Activated CD4-positive, alpha-beta T cell treated with anti-CD3 and anti-CD28 coated beads, Interleukin-2, amount 10 ng/mL, durations not matched to agents 7 days and 5 days (primary cell): Measurements from ENCODE around the gene SUSD6. TPM values are rescaled to one million over a fixed set of nuclear protein-coding genes. Genes with fewer than 3 reads are reported as not detected.
A peak's percentile ranks its signal among the peaks of the same experiment; 100 is the strongest.

Experiments used
- CTCF ChIA-PET: fragments of 350-600 bp; sonication (Branson Sonifier 250); formaldehyde crosslinking; loops from one replicate; lab custom pipeline; 2021; ENCODE audit warnings: antibody characterized with exemption; lab: Charles Lee
- POLR2A ChIA-PET: fragments of 350-600 bp; sonication (Branson Sonifier 250); formaldehyde crosslinking; loops from one replicate; lab custom pipeline; 2021; ENCODE audit warnings: antibody characterized with exemption; lab: Charles Lee
- DNase-seq: peaks from one replicate; pipeline ENCODE4 v3.0.0-alpha.2; 2020
- H3K27ac Mint-ChIP-seq: one replicate; pipeline ENCODE4 v1.8.0; 2021; ENCODE audit warnings: mild to moderate bottlenecking, moderate library complexity, mixed read lengths
- H3K27me3 Mint-ChIP-seq: one replicate; pipeline ENCODE4 v1.8.0; 2021; ENCODE audit warnings: mixed read lengths
- H3K36me3 Mint-ChIP-seq: one replicate; pipeline ENCODE4 v1.8.0; 2021; ENCODE audit warnings: low read depth, mixed read lengths
- H3K4me1 Mint-ChIP-seq: one replicate; pipeline ENCODE4 v1.8.0; 2021; ENCODE audit warnings: mixed read lengths
- H3K4me3 Mint-ChIP-seq: one replicate; pipeline ENCODE4 v1.8.0; 2021; ENCODE audit warnings: mild to moderate bottlenecking, moderate library complexity, mixed read lengths
- H3K9me3 Mint-ChIP-seq: one replicate; pipeline ENCODE4 v1.8.0; 2021; ENCODE audit warnings: mixed read lengths
- total RNA-seq, 2 experiments: library from RNA; stranded (reverse); gene quantifications; one replicate each; pipeline ENCODE4 v1.2.3, GENCODE V29; 2021

The SUSD6 gene
- total RNA-seq, 2 experiments from 2014 or later = 42.6 to 45.0 TPM

DNA sequence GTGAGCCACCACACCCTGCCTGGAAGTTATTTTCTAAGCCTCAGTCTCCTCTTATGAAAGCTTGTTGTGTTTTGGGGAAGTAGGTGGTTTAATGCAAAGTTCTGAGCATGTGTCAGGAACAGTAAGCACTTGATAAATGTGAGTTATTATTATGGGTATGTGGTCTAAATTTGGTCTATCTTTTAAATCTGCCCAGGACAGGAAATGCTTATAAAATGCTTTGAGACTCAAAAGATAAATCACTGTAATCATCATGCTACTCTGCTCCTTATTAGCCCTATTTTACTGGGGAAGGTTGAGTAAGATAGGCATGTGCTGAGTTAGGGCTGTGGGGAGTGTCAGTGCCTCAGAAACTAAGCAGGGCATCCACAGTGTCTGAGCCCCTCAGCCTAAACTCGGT lies 142.5 kb downstream of the SUSD6 start:
- ChIA-PET POLR2A (no interaction called here), CTCF (interaction anchor here (2.7 kb wide), 1 partner anchor 12 kb away, joined by 8 read pairs; the partner anchor contains the start of gene SRSF5)
- DNase-seq = no peak
- peaks cover 13% of the 10 kb centered on the region for H3K4me1 Mint-ChIP-seq
- no peak overlapping the region for H3K4me3 Mint-ChIP-seq
- no peaks in the 10 kb centered on the region for H3K36me3 Mint-ChIP-seq
- no peak overlapping the region for H3K27ac Mint-ChIP-seq
- H3K9me3 Mint-ChIP-seq = no peaks in the 10 kb centered on the region
- no peaks in the 10 kb centered on the region for H3K27me3 Mint-ChIP-seq

DNA sequence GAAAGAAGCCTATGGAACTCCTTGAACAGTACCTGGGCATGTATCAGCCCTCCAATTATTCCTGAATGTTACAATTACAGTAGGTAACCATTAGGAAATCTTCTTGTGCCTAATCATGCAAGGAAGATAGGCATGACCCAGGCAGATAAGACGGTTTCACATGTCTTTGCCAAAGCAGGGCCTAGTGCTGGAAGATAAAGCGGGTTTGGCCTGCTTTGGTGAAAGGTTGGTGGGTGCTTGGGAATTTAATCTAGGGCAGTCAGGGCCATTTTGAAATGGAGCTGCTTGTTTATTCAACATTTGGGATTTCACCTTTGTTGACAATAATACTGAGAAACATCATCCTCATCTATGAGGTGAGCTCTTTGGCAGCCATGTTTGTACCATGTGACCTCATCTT lies 143.1 kb downstream of the SUSD6 start:
- DNase-seq = no peak
- H3K36me3 Mint-ChIP-seq = no peaks in the 10 kb centered on the region
- POLR2A ChIA-PET = no interaction called here
- H3K9me3 Mint-ChIP-seq = no peaks in the 10 kb centered on the region
- no peak overlapping the region for H3K4me3 Mint-ChIP-seq
- H3K27me3 Mint-ChIP-seq = no peaks in the 10 kb centered on the region
- no peak overlapping the region for H3K27ac Mint-ChIP-seq
- CTCF ChIA-PET = interaction anchor here (0.6 to 2.7 kb wide), 3 partner anchors 12 to 41 kb away, joined by 3 to 8 read pairs (median 4); partner anchors contain the start of gene SRSF5
- peaks cover 13% of the 10 kb centered on the region for H3K4me1 Mint-ChIP-seq

DNA sequence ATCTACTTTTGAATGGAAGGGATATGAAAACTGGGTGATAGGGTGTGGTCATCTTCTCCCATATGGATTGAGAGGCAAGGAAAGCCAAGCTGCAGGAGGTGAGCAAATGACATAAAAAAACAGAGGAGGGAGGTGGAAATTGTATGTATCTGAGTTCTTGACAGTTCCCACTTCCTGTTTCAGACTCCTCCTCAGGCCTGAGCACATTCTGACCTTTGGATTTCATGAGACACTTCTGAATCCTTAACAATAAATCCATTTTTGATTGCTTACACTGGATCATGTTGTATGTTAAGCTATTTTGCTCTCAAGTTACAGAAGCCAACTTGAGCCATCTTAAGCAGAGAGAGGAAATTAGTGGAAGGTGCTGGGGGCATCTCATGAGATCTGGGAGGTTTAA lies 143.9 kb downstream of the SUSD6 start:
- CTCF ChIA-PET = interaction anchor here (1.2 to 2.7 kb wide), 3 partner anchors 10 to 28 kb away, joined by 4 to 8 read pairs (median 4); partner anchors contain the start of gene SRSF5
- no peaks in the 10 kb centered on the region for H3K9me3 Mint-ChIP-seq
- no peaks in the 10 kb centered on the region for H3K27me3 Mint-ChIP-seq
- H3K4me3 Mint-ChIP-seq = no peak overlapping the region
- H3K36me3 Mint-ChIP-seq = no peaks in the 10 kb centered on the region
- peak overlapping the region; percentile 86 for H3K27ac Mint-ChIP-seq
- no peak for DNase-seq
- peaks cover 13% of the 10 kb centered on the region for H3K4me1 Mint-ChIP-seq
- POLR2A ChIA-PET = no interaction called here

DNA sequence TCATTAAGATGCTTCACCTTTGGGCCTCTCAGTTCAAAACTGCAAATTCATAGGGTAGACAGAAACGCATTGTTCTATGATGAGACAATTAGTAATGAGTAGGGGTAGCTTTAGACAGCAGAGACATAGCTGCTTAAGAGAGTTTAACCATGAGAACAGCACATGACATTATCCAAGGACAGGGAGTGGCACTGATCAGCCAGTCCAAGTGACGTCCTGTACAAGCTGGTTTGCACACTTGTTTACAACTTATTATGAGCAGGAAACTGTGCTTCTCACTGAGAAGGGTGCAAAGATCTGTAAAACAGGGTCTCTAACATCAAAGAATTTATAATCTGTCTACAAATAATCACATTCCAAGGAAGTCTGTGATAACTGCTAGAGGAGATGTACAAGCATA lies 144.4 kb downstream of the SUSD6 start:
- H3K9me3 Mint-ChIP-seq = no peaks in the 10 kb centered on the region
- H3K27me3 Mint-ChIP-seq = no peaks in the 10 kb centered on the region
- no peak for DNase-seq
- peaks cover 13% of the 10 kb centered on the region for H3K4me1 Mint-ChIP-seq
- peak overlapping the region; percentile 86 for H3K27ac Mint-ChIP-seq
- no peak overlapping the region for H3K4me3 Mint-ChIP-seq
- ChIA-PET CTCF (interaction anchor here (1.3 to 2.7 kb wide), 2 partner anchors 10 to 11 kb away, joined by 4 to 8 read pairs; partner anchors contain the start of gene SRSF5), POLR2A (no interaction called here)
- no peaks in the 10 kb centered on the region for H3K36me3 Mint-ChIP-seq

DNA sequence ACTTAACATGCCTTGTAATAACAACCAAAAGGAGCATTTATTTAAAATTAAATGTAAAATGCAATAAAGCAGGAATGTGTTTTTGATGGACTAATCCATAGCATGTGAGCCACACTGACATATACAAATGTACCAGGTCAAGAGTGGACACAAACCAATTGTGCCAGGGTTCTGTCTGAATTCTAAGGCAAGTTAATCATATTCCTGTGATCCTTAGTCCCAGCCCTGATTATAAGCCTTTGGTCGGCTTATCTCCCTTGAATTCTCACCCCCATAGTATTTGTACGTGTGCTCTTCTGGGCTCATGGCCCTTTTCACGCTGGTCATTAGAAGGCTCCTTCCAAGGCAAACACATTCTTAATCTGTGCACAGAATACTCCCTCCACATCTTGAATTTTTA lies 144.9 kb downstream of the SUSD6 start:
- Mint-ChIP-seq H3K27me3 (no peaks in the 10 kb centered on the region), H3K36me3 (no peaks in the 10 kb centered on the region), H3K4me3 (no peak overlapping the region), H3K9me3 (no peaks in the 10 kb centered on the region), H3K4me1 (peaks cover 14% of the 10 kb centered on the region), H3K27ac (no peak overlapping the region)
- ChIA-PET POLR2A (no interaction called here), CTCF (interaction anchor here (1.3 to 1.4 kb wide), 2 partner anchors 10 to 11 kb away, joined by 4 read pairs; partner anchors contain the start of gene SRSF5)
- no peak for DNase-seq

GRCh38 chr14:69760810-69761209 lies 149.4 kb downstream of the SUSD6 start:
- peaks cover 11% of the 10 kb centered on the region for H3K36me3 Mint-ChIP-seq
- H3K4me1 Mint-ChIP-seq = peaks cover 27% of the 10 kb centered on the region
- POLR2A ChIA-PET = no interaction called here
- H3K27me3 Mint-ChIP-seq = no peaks in the 10 kb centered on the region
- peaks cover 10% of the 10 kb centered on the region for H3K9me3 Mint-ChIP-seq
- no peak for DNase-seq
- no peak overlapping the region for H3K27ac Mint-ChIP-seq
- CTCF ChIA-PET = interaction anchor here (0.6 to 1.2 kb wide), 3 partner anchors 13 to 154 kb away, joined by 3 to 4 read pairs (median 4); no protein-coding TSS in a partner anchor
- no peak overlapping the region for H3K4me3 Mint-ChIP-seq

DNA sequence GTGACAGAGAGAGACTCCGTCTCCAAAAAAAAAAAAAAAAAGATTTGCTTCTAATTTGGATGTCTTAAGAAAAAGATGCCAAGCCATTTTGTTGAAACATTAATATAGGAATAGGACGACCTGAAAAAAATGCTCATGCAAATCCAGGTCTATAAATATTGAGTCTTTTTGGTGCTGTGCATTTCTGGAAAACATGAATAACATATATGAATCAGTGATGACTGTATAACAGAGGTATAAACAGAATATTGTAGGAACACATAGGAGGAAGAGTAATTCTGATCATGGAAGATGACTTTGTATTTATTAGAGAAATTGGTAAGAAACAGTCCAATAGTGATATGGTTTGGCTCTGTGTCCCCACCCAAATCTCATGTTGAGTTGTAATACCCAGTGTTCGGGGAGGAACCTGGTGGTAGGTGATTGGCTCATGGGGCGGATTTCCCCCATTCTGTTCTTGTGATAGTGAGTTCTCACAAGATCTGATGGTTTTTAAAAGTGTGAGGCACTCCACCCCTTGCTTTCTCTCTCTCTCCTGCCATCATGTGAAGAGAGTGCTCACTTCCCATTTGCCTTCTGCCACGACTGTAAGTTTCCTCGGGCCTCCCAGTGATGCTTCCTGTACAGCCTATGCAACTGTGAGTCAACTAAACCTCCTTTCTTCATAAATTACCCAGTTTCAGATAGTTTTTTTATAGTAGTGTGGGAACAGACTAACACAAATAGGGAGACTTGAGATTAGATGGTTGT lies 152.5 kb downstream of the SUSD6 start:
- ChIA-PET CTCF (interaction anchor here (1.0 kb wide), 1 partner anchor 55 kb away, joined by 3 read pairs; no protein-coding TSS in a partner anchor), POLR2A (no interaction called here)
- Mint-ChIP-seq H3K36me3 (peaks cover 34% of the 10 kb centered on the region), H3K4me3 (no peak overlapping the region), H3K4me1 (peaks cover 48% of the 10 kb centered on the region), H3K27ac (peak overlapping the region; percentile 50), H3K27me3 (no peaks in the 10 kb centered on the region), H3K9me3 (peaks cover 11% of the 10 kb centered on the region)
- DNase-seq = no peak

Other genes with a start within 250 kb of the SUSD6 start
- gene ERH, start 213.3 kb upstream of the SUSD6 start, total RNA-seq = 100 to 1,000 TPM; 278 to 334 TPM
- gene SLC39A9, start 212.9 kb upstream of the SUSD6 start, total RNA-seq = 10 to 100 TPM; 43.7 to 50.4 TPM
- under 1 TPM; 0.15 to 0.19 TPM for gene PLEKHD1, start 126.9 kb upstream of the SUSD6 start, total RNA-seq
- not detected for gene CCDC177, start 36.7 kb upstream of the SUSD6 start, total RNA-seq
- gene SRSF5, start 155.5 kb downstream of the SUSD6 start, total RNA-seq = 100 to 1,000 TPM; 390 to 392 TPM
- gene SLC10A1, start 185.6 kb downstream of the SUSD6 start, total RNA-seq = not detected